ENCODE measurements around the gene ACAA1.

- no peak for TF ChIP-seq CTCF (IDR thresholded peaks at IDR 0.05)
- TF ChIP-seq POLR2A (IDR thresholded peaks at IDR 0.05) = no peak
Measured at GRCh38 chr3:38143511-38143910, 6.6 kb upstream of the ACAA1 start.
